Hematopoietic multipotent progenitor cell treated with erythropoietin and hydrocortisone succinate and interleukin-3 and kit ligand, for 17 days (in vitro differentiated cells): ENCODE measurements around the gene CENPB.

ENCODE experiments used
- DNase-seq: peaks from one replicate; pipeline ENCODE4 v3.0.0-alpha.2; 2015; ENCODE audit warnings: low spot score

Gene CENPB

DNA sequence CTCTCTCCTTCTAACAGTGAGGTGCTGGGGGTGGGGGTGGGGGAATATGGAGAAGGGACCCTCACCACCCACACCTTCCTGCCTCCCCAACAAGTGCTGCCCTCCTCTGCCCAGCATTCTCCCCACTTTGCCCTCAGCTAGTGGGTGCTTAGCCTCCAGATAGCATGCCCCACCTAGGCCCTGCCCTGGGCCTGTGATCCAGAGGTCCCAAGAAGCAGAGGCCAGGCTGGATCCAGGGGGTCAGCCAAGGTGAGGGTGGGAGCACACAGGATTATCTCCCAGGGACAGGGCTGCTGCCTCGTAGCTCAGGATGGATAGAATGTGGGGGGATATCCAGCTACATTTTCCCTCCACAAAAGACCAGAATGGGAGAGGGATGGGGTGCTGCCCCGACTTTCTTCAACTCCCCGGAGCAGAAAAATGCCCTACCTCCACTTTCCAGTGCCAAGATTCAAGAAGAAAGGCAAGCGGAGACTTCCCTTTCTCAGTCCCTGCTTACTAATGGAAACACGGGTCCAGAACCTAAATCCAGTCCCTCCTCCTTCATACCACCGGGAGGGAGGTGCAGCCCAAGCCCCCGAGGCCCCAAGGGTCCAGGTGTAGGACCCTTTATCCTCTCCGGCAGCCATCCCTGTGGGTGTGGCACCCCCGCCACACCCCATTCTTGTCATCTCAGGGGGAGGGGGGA, 20.0 kb downstream of the CENPB start:
- no peak for DNase-seq

- no peak for DNase-seq
Observed at GRCh38 chr20:3765171-3765882, 21.2 kb downstream of the CENPB start.

GRCh38 chr20:3764659-3765058, 21.9 kb downstream of the CENPB start:
- DNase-seq, result no peak

DNA sequence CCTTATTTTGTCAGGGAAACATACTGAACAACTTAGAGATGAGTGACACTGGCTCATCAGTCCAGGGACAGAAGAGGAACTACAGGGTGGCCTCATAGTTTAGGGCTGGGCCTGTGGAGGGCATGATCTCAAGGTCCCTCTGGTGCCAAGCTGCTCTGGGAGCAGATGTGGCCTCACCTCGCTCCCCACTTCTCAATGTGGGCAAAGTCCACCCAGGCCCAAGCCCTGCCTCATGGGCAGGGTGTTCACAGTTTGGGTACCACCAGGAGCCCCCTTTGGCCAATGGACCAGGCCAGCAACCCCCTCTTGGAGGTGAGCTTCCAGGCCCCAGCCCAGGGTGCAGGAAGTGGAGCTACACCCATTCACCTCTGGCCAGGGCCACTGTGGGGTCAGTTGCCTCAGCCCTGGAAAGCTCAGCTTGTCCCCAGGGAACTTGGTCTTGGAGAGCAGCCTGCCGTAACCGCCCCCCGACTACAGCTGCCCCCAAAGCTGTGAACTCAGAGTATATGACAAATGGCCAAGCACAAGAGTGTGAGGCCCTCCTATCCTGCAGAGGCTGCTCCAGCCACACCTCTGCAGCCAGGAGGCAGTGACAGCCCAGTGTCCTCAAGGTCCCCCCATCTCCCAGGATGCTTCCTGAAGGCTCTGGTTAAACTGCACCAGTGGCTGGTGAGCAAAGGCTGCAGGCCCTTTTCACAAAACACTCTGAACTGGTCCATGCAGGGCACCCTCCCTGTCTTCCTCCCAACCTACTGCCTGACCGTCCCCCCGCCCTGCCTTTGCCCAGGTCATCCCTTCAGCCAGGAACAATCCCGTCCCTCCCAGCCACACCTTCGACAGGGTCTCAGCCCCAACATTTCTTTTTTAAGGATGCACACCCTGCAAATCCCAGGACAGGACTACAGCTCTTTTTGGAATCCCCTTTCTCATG, 22.6 kb downstream of the CENPB start:
- no peak for DNase-seq

DNA sequence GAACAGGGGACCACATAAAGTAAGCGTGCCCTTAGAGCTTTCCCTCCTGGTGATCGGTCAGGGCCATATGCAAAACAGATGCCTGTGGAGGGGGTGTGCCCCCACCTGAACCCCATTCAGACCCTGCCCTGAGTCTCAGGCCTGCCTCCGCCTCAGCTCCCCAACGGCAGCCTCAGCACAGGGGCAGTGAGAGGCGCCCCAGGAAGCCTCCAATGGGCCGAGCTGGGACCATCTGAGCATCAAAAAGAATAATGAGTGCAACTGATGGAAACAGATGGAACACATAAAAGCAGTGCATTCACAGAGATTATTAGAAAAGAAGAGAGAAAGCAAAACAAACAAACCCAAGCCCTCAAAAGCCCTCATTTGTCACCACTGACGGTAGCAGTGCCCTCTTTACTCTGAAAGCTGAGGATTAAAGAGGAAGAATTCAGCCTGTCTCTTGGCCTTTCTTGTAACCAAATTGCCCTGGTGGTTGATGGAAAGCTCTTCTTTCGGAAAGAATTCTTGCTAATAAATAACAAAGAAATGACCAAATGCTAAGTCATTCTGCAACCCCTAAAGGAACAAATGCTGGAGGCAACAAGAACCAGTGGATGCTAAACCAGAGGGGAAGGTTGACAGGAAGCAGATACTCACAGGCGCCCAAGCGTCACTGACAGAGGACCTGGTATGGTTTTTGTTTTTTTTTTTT, 25.7 kb downstream of the CENPB start:
- DNase-seq, result no peak

- DNase-seq, result no peak
Observed at GRCh38 chr20:3759884-3760283, 26.7 kb downstream of the CENPB start.

DNA sequence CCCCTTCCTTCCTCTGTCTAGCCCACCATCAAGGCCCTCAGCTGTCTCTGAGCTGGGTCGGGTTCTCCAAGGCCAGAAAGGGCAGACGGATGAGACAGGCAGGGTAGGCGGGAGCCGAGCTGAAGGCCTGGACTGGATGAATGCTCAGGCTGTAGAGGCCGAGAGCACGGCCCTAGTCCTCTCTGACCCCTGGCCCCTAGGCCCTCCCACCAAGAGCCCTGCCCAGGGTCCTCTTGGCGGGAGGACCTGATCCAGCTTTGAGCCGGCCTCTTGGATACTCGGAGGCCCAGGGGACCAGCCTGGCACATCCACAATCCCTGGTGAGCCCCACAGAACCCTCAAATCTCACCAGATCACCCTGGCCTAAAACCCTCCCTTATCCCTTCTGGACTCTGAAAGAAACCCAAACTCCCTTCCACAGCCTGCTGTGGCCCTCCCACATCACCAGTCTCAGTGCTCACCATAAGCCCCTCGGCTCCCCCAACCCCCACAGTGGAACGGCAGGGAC, 27.2 kb downstream of the CENPB start:
- no peak for DNase-seq

- no peak for DNase-seq
Observed at GRCh38 chr20:3758566-3758965, 28.0 kb downstream of the CENPB start.

GRCh38 chr20:3757268-3757667, 29.3 kb downstream of the CENPB start:
- no peak for DNase-seq

- DNase-seq, result no peak
Observed at GRCh38 chr20:3755814-3756480, 30.6 kb downstream of the CENPB start.

DNA sequence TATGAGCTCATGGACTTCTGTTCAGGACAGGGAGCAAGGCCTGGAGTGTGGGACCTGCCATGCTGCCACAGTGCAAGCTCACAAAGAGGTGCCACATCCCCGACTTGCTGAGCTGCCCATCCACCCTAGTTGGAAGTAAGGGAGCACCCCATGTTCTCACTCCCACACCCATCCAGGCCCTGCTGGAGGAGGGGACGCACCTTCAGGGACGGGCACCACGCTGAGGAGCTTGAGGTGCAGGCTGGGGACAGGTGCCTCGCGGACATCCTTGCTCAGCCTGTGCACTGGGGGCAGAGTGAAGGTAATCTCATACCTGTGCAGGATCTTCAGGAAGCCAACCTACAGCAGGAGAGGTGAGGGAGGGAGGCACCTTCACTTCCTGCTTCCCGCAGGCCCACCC, 31.3 kb downstream of the CENPB start:
- DNase-seq, result no peak

- DNase-seq, result no peak
Observed at GRCh38 chr20:3754276-3754630, 32.3 kb downstream of the CENPB start.

DNA sequence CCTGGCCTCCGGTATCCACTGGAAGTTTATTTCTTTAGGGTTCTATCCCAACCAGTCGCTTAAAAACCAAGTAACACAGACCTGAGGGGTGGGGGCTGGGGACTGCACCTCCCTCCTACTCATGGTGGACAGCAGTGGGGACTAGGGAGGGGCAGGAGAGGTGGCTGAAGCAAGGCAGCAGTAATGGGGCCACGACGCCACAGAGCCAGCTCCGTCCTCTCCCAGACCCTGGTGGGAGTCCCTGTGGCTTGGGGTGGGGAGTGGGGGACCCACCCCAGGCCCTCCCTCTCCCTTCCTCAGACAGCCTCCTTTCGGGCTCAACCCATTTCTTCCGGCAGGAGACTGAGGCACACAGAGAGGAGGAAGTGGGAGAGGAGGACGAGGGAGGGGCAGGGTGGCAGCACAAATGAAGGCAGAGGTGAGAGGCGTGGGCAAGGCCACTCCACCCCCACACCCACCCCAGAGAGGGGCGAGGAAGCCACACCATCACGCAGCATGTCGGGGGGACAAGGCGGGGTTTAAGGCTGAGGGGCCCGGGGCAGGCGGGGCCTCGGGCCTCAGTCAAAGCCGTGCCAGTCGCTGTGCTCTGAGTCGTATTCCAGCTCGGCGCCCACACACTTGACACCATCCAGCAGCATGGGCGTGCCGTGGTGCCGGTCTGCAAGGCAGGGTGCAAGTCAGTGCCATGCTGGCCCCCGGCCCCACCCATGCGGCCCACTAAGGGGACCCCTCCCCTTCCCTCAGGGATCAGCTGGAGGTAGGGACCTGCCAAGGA, 32.9 kb downstream of the CENPB start:
- DNase-seq, result no peak

DNA sequence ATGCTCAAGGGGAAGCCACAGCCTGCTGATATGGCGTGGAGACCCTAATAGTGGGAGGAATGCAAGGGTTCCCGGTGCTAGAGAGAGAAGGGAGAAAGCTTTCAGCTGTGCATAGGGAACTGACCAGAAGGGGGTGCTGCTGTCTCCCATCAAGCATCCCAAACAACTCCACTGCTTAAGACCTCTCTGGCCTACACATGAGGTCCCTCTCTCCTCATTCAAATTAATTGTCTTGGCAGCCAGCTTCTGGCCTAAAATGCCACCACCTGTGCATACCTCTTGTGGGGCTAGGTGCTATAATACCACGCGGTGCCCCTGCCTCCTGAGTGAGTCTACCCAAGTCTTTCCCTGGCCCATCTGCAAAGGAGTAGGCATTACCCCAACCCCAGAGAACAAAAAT, 33.4 kb downstream of the CENPB start:
- DNase-seq, result peak; percentile 79

DNA sequence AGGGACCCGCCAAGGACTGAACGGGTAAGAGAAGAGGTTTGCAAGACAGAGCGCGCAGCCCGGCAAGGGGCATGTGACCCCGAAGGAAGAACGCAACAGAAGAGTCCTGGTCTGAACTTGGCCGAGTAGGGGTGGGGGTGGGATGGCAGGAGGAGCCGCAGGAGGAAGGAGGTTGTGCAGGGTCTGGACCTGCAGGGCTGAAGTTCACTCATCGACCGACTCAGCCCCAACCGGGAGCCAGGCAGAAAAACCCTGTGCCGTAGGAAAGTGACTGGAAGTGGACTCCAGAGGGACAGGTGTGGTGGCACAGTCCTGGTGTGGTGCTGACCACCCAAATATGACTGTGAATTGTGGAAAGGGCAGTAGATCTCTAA, 34.2 kb downstream of the CENPB start:
- DNase-seq, result no peak

DNA sequence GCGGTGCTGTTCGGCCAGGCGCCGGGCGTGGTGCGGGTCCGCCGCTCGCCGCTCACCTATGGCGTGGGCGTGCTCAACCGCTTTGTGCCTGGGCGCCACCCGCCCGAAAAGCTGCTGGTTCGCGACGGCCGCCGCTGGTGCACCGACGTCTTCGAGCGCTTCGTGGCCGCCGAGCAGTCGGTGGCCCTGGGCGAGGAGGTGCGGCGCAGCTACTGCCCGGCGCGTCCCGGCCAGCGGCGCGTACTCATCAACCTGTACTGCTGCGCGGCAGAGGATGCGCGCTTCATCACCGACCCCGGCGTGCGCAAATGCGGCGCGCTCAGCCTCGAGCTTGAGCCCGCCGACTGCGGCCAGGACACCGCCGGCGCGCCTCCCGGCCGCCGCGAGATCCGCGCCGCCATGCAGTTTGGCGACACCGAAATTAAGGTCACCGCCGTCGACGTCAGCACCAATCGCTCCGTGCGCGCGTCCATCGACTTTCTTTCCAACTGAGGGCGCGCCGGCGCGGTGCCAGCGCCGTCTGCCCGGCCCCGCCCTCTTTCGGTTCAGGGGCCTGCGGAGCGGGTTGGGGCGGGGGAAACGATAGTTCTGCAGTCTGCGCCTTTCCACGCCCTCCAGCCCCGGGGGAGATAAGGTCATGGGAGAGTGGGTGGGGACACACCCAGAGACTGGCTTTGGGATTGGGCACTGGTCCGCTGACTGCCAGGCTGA, 34.7 kb downstream of the CENPB start:
- peak; percentile 84 for DNase-seq

DNA sequence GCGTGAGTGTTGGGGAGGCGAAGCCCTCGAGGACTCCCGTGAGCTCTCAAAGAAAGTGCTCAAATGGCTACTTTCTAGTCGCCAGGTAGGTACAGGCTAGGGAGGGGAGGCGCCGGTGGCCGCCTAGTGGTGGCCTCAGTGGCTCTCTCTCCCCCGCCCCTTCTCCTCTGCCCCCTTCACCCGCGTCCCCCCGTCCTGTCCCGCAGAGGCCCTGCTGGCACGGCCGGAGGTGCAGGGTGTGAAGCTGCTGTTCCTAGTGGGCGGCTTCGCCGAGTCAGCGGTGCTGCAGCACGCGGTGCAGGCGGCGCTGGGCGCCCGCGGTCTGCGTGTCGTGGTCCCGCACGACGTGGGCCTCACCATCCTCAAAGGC, 35.2 kb downstream of the CENPB start:
- no peak for DNase-seq

- no peak for DNase-seq
Observed at GRCh38 chr20:3749689-3750531, 36.6 kb downstream of the CENPB start.

DNA sequence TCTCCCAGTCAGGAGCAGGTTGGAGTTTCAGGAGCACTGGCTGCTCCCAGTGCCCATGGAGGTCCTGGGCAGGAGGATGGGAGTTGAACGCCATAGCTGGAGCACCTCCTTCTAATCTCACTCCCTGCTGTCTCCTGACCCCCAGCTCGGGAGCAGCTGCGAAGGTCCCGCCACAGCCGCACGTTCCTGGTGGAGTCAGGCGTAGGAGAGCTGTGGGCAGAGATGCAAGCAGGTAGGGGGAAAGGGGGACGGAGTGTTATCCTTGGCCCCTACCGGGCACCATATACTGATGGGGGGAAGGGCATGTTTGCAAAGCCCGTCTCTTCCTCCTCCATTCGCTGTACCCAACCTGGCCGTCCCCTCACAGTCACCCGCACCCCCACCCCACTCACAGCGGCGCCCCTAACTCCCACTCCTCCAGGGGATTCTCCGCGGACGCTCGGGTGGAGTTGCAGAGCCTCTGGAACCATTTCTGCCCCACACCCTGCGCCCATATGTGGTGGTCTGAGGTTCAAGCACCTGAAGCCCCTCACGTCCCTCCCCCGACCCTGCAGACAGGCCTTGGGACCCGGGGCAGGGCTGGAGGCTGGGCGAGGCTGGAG, 37.4 kb downstream of the CENPB start:
- DNase-seq, result no peak
